HUDEP-2 (cell line): ENCODE results near the gene B4GALT5.

Experiments used
- DNase-seq, 76 experiments: peaks; one replicate each; lab custom pipeline; 2025; ENCODE audit not compliant: unreplicated experiment in 76 of 76; lab: John Stamatoyannopoulos, UW

B4GALT5 gene

DNA sequence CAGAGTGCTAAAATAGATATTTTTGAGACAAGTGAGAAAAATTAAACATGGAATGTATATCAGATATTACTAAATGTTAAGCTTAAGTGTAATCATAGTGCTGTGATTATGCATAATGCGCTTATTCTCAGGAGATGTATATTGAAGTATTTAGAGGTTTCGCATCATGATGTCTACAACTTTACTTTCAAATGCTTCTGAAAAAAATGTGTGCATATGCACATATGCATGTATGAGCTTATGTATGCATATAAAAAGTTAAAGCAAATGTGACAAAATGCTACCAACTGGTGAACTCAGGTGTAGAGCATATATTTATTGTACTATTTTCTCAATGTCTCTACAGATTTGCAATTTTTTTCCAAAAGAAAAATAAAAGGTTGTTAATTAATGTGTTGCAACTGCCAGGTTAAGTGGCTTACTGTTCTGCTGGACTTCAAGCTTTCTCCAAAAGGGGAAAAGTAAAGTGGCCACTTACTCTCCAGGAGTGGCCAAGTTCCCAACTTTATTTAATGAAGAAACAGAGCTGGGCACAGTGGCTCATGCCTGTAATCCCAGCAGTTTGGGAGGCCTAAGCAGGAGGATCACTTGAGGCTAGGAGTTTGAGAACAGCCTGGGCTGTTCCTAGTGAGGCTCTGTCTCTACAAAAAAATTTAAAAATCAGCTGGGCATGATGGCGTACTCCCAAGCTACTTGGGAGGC lies 48.9 kb downstream of the B4GALT5 start:
- no peak for DNase-seq

DNA sequence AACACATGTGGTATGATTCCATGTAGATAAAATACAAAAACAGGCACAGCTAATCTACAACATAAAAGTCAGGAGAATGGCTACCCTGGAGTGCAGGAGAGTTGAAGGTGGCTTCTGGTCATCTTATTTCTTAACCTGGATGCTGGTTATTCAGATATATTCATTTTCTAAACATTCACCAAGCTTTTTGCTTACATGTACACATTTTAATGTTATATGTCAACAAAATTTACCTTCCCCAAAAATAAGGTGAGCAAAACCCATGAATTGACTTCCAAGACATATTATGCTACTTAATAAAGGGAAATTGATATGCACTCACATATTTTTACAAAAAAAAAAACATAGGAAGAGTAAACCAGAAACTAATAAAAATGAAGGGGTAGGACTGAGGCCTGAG lies 50.6 kb downstream of the B4GALT5 start:
- no peak for DNase-seq

DNA sequence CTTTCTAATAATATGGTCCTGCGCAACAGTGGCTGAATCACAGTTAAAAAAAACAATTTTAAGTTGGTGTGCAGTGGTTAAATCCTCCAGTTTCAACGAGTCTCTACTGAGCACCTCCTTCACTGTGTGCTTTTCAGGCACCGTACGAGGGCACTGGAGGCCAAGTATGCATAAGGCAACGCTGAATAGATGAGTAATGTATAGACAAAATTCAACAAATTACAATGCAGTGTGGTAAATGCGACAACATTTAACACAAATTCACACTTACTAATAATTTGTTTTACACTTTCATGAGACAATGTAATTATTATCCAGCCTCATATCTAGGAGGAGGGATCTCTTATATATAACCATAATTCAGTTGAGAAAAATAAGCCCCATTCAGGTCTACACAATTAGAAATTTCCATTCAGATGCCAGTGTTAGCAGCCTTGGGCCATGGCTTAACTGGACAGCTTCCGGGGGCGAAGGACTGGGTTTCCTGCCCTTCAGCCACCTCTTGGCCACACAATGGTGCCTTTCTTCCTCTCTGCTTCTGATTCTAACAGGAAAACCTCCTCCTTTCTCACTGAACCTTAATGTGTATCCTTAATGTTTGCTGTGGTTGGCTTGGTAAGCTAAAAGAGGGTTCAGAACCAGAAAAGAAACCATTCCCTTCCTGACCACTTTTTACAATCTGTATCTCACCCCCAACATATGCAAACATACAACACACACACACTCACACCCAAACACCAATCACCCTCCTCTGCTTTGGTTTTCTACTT lies 51.9 kb downstream of the B4GALT5 start:
- no peak for DNase-seq

DNA sequence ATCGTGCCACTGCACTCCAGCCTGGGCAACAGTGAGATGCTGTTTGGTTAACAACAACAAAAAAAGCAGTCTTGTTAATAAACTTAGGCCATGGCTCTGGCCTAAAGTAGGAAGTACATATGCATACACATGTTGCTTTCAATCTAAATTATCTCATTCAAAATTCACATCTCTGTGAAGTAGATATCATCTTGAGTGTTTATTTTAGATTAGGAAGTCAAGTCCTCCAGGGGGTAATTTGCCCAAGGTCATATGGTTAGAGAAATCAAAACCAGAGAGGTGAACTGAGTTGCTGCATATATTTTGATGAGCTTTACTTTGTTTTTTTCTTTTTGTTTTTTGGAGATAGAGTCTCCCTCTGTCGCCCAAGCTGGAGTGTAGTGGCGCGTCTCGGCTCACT lies 52.8 kb downstream of the B4GALT5 start:
- DNase-seq, result no peak

GRCh38 chr20:49659056-49659455 lies 54.6 kb downstream of the B4GALT5 start:
- DNase-seq, result no peak

DNA sequence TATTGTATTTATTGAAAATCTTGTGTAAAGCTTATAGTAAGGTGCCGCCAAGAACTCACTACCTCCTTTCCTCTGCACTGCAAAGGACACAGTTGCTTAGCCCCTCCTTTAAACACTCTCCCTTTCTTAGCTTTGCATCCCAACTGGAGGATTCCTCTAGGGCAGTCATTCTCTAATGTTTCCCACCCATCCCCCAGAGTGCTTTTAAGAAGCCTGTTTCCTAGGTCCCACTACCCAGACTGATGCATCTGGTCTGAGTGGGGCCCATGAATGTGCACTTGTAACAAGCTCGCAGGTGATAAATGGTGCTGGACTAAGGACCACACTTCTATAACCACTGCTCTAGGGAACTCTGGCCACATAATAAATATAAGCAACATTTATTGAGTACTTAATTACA lies 55.2 kb downstream of the B4GALT5 start:
- no peak for DNase-seq

GRCh38 chr20:49657118-49657901 lies 56.4 kb downstream of the B4GALT5 start:
- DNase-seq, result no peak

- no peak for DNase-seq
These were observed 57.4 kb downstream of the B4GALT5 start for GRCh38 chr20:49656304-49656703.

GRCh38 chr20:49653925-49654434 lies 59.7 kb downstream of the B4GALT5 start:
- no peak for DNase-seq

DNA sequence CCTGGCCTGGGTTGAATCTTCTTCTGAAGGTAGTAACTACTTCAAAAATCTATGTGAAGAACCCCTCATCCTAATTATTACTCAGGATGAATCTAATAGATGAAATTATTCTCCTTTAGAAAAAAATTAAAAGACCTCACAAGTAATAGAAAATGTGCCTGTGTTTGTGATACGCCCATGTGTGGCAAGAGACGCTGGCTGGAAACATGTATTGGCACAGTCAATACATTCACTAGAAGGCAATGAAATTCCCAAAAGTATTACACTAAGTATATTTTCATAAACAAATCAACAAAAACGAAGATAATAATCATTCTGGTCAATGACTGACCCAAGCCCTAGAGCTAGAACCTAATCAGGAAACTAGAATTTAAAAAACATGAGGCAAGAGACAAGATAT lies 64.0 kb downstream of the B4GALT5 start:
- no peak for DNase-seq

DNA sequence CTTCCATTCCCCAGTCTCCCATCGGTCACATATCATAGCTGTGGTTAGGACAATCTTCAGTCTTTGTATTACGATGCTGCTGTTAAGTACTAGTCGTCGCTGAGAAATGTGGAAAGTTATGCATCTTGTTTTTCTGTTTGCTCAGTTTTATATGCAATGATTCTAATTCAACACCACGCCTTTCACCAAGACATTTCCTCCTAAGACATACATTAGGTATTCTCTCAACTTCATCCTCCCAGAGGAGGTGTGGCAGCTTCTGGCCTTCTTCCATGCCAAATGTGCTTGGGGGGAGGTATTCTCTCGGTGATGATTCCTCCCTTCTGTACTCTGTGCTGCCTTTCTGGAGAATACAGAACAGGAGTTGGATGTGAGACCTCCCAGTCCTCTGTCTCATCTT lies 66.1 kb downstream of the B4GALT5 start:
- no peak for DNase-seq

GRCh38 chr20:49646528-49646927 lies 67.2 kb downstream of the B4GALT5 start:
- no peak for DNase-seq

GRCh38 chr20:49646126-49646525 lies 67.6 kb downstream of the B4GALT5 start:
- no peak for DNase-seq

DNA sequence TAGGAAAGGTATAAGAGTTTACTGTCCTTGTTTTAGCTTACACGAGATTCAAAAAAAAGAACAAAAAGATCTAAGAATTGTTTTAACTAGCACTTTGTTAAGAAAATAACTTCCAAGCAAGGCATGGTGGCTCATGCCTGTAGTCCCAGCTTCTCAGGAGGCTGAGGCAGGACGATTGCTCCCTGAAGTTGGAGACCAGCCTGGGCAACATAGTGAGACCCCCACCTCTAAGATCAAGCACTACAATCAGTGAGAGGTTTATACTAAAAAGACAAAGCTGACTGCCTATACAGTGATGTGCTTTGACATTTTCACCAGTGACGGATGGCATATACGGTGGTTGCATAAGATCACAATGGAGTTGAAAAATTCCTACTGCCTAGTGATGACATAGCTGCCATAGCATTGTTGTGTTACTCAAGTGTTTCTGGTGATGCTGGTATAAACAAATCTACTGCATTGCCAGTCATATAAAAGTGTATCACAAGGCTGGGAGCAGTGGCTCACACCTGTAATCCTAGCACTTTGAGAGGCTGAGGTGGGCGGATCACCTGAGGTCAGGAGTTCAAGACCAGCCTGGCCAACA lies 68.6 kb downstream of the B4GALT5 start:
- DNase-seq, result no peak

GRCh38 chr20:49642816-49643215 lies 70.9 kb downstream of the B4GALT5 start:
- no peak for DNase-seq

- DNase-seq, result no peak
These were observed 71.7 kb downstream of the B4GALT5 start for GRCh38 chr20:49641683-49642656.

GRCh38 chr20:49637046-49637637 lies 76.5 kb downstream of the B4GALT5 start:
- no peak for DNase-seq

GRCh38 chr20:49636447-49636846 lies 77.2 kb downstream of the B4GALT5 start:
- no peak for DNase-seq

DNA sequence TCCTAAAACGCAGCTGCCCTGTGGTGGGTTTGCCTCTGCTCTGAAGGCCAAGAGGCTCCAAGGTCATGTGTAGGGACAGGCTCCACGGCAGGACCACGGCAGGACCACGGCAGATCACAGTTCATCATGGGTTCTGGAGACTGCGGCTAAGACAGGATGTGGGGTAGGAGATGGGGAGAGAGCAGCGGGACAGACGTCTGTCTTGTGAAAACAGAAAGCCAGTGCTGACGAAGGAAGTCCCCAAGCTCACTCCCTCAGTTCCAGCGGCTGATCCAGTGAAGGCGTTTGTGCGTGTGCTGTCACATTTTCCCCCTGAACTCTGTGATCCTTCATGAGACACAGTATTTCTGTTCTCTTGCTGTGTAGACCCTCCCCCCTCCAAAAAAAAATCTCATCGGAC lies 77.8 kb downstream of the B4GALT5 start:
- DNase-seq, result no peak
